ENCODE data around the gene PLPPR2. TPM values are rescaled to one million over a fixed set of nuclear protein-coding genes. Genes with fewer than 3 reads are reported as not detected.

Gene PLPPR2
- total RNA-seq, 4 donors from 2014 or later, result 6.0 to 18.4 (median 8.9) TPM

DNA sequence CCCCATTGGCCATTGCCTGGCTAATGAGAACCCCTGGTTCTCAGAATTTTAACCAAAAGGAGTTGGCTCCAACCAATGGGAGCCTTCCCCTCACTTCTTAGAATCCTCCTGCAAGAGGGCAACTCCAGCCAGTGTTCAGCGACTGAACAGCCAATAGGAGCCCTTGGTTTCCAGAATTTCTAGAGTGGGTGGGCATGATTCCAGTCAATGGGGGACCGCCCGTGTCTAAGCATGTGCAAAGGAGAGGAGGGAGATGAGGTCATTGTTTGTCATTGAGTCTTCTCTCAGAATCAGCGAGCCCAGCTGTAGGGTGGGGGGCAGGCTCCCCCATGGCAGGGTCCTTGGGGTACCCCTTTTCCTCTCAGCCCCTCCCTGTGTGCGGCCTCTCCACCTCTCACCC is 9.7 kb downstream of the PLPPR2 start:
- Histone ChIP-seq H3K4me1 (peaks cover 0 to 10% of the 10 kb centered on the region in 2 donors), H3K27ac (no peak overlapping the region), H3K27me3 (no peaks in the 10 kb centered on the region), H3K9me3 (no peaks in the 10 kb centered on the region), H3K4me3 (replicated peaks in 1 of 3) (no peak overlapping the region), H3K36me3 (peaks cover 0 to 5% of the 10 kb centered on the region in 2 donors)
- intact Hi-C loops (cut with DNase I), result no loop called here
- no peak for TF ChIP-seq POLR2A (IDR thresholded peaks at IDR 0.05)
- TF ChIP-seq, protein P1, sequence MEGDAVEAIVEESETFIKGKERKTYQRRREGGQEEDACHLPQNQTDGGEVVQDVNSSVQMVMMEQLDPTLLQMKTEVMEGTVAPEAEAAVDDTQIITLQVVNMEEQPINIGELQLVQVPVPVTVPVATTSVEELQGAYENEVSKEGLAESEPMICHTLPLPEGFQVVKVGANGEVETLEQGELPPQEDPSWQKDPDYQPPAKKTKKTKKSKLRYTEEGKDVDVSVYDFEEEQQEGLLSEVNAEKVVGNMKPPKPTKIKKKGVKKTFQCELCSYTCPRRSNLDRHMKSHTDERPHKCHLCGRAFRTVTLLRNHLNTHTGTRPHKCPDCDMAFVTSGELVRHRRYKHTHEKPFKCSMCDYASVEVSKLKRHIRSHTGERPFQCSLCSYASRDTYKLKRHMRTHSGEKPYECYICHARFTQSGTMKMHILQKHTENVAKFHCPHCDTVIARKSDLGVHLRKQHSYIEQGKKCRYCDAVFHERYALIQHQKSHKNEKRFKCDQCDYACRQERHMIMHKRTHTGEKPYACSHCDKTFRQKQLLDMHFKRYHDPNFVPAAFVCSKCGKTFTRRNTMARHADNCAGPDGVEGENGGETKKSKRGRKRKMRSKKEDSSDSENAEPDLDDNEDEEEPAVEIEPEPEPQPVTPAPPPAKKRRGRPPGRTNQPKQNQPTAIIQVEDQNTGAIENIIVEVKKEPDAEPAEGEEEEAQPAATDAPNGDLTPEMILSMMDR (IDR thresholded peaks at IDR 0.05), result no peak
- no peak for DNase-seq
- WGBS, 2 donors, result 68 to 81% methylated on average over 5 of the region's 5 CpGs

DNA sequence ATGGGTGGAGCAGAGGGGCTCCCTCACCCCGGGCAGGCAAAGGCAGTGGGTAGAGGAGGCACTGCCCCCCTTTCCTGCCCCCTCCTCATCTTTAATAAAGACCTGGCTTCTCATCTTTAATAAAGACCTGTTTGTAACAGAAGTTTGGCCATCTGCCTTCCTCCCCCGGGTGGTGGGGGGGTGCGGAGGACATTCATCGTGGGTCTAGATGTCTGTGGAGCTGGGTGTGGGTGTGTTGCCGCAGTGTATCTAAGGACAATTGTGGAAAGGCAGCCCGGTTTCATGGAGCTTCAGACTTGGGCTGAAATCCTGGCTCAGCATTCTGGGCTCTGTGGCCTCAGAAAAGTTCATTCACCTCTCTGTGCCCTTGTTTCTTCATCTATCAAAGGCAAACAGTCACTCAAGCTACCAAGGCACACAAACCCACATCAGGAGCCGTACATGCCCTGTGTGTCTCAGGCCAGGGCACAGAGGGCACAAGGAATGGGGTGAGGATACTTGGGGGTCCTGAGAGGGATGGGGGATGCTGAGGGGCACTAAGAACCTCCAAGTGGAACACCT is 10.4 kb downstream of the PLPPR2 start:
- Histone ChIP-seq H3K9me3 (no peaks in the 10 kb centered on the region), H3K4me3 (replicated peaks in 1 of 3) (no peak overlapping the region), H3K27me3 (no peaks in the 10 kb centered on the region), H3K27ac (no peak overlapping the region), H3K36me3 (peaks cover 0 to 5% of the 10 kb centered on the region in 2 donors), H3K4me1 (peaks cover 0 to 10% of the 10 kb centered on the region in 2 donors)
- DNase-seq, result no peak
- TF ChIP-seq POLR2A (IDR thresholded peaks at IDR 0.05), result no peak
- TF ChIP-seq, protein P1 (IDR thresholded peaks at IDR 0.05), result no peak
- intact Hi-C loops (cut with DNase I), result no loop called here
- 77 to 83% methylated on average over 7 of the region's 7 CpGs for WGBS, 2 donors

DNA sequence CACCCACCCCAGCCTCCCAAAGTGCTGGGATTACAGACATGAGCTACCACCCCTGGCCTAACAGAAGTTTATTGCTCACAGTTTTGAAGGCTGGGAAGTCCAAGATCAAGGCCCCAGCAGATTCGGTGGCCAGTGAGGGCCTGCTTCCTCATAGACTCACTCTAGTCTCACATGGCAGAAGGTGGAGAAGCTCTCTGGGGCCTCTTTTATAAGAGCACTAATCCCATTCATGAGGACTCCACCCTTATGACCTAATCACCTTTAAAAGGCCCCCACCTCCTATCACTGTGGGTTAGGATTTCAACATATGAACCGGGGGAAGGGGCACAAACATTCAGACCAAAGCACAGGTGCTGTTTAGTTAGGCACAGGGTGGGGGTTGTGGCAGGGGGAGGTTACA is 12.3 kb downstream of the PLPPR2 start:
- no peak overlapping the region for H3K27ac ChIP-seq
- TF ChIP-seq, protein P1 (IDR thresholded peaks at IDR 0.05), result no peak
- no peak for TF ChIP-seq POLR2A (IDR thresholded peaks at IDR 0.05)
- 89 to 91% methylated on average over 1 to 2 of the region's 2 CpGs for WGBS, 2 donors
- H3K4me1 ChIP-seq, result no peaks in the 10 kb centered on the region
- H3K4me3 ChIP-seq (replicated peaks in 1 of 3), result no peak overlapping the region
- no peaks in the 10 kb centered on the region for H3K9me3 ChIP-seq
- DNase-seq, result no peak
- no peaks in the 10 kb centered on the region for H3K27me3 ChIP-seq
- peaks cover 0 to 5% of the 10 kb centered on the region in 2 donors for H3K36me3 ChIP-seq
- intact Hi-C loops (cut with DNase I), result no loop called here

DNA sequence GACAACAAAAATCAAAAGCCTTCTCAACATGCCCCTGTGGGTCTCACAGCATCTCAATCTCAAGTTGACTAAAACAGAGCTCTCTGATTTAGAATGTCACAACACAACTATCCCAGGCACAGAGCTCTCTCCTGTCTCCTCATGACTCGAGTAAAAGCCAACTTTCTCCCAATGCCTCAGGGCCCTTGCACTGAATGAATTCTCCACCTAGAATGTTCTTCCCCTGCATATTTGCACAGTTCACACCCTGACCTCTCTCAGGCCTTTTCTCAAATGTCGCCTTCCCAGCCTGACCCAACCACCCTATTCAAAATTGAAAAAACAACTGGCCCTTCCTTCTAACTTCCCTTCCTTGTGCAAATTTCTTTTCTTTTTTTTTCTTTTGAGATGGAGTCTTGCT is 15.5 kb downstream of the PLPPR2 start:
- Histone ChIP-seq H3K4me1 (peaks cover 9 to 10% of the 10 kb centered on the region in 2 donors), H3K4me3 (replicated peaks in 1 of 3) (no peak overlapping the region), H3K27me3 (no peaks in the 10 kb centered on the region), H3K27ac (no peak overlapping the region), H3K9me3 (no peaks in the 10 kb centered on the region), H3K36me3 (peaks cover 0 to 3% of the 10 kb centered on the region in 2 donors)
- TF ChIP-seq, protein P1 (IDR thresholded peaks at IDR 0.05), result no peak
- no peak for TF ChIP-seq POLR2A (IDR thresholded peaks at IDR 0.05)
- intact Hi-C loops (cut with DNase I), result no loop called here
- DNase-seq, result no peak
- WGBS, 2 donors, result 92 to 97% methylated on average over 2 of the region's 2 CpGs

DNA sequence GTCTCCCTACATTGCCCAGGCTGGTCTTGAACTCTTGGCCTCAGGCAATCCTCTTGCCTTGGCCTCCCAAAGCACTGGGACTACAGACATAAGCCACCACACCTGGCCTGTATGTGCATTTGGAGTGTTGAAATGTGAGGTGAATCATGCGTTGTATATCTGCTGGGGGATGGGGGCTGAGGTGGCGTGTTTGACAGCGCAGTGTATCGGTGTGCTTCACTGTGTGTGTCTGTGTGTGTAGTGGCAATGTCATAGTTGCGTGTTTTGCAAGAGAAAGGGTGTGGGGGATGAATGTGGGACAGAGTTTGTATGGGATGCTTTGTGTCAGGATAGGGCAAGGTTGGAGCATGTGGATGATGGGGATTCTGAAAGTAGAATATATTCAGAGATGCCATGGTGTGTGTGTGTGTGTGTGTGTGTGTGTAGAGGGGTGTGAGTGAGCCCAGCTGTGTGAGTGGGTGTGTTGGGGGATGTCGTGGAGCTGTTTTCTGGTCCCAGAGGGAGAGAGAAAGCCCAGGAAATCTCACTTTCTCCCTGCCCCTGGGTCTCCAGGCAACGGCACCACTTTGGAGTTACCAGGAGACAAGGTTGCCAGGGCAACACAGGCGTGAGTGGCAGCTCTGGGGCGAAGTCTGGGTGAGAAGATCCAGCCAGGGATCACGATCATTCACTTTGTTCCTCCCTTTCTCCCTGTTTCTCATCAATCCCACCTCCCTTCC is 18.1 kb downstream of the PLPPR2 start:
- H3K9me3 ChIP-seq, result no peaks in the 10 kb centered on the region
- H3K27ac ChIP-seq, result no peak overlapping the region
- WGBS, 2 donors, result 48 to 58% methylated on average over 10 of the region's 10 CpGs
- H3K4me3 ChIP-seq (replicated peaks in 1 of 3), result no peak overlapping the region
- H3K27me3 ChIP-seq, result no peaks in the 10 kb centered on the region
- peaks cover 22 to 35% of the 10 kb centered on the region in 2 donors for H3K4me1 ChIP-seq
- DNase-seq, result peak; percentile 55 to 62
- TF ChIP-seq POLR2A (IDR thresholded peaks at IDR 0.05), result no peak
- TF ChIP-seq, protein P1 (IDR thresholded peaks at IDR 0.05), result no peak
- intact Hi-C loops (cut with DNase I), result no loop called here
- H3K36me3 ChIP-seq, result no peaks in the 10 kb centered on the region
